K562 (cell line): Measurements from ENCODE around the gene LMAN2L. TPM values are rescaled to one million over a fixed set of nuclear protein-coding genes. Genes with fewer than 3 reads are reported as not detected.

Experiments used
- ATAC-seq: fragments of 200-7000 bp; cut with Tn5 transposase; 3 replicates; pipeline ENCODE4 v1.9.1; 2020; ENCODE audit warnings: moderate library complexity
- BruUV-seq: library from RNA; stranded (reverse); fragments of 400-500 nt; replicated peaks from 2 replicates; lab custom pipeline; 2021; lab: Mats Ljungman, UMichigan
- CTCF ChIA-PET: fragments of 300-600 bp; formaldehyde crosslinking; extraction: SDS; loops from one replicate; lab custom pipeline; 2021; ENCODE audit warnings: low intra/inter-chr PET ratio; lab: Yijun Ruan, JAX
- POLR2A ChIA-PET: fragments of 300-600, 350-650 bp; sonication (Branson Sonifier 250); formaldehyde crosslinking; extraction: SDS; loops from one replicate; lab custom pipeline; 2021; ENCODE audit warnings: antibody characterized with exemption, inconsistent platforms; lab: Yijun Ruan, JAX
- DNase-seq, 4 experiments: peaks; one replicate each; pipeline versions ENCODE4 v3.0.0 to v3.0.0-alpha.2; 2011 to 2018; ENCODE audit warnings: low spot score in 3 of 4, mixed read lengths in 3 of 4; ENCODE audit errors: extremely low read depth in 1 of 4
- FAIRE-seq: peaks from 2 replicates; lab custom pipeline; 2011; peaks lifted over from hg19 to GRCh38; lab: Jason Lieb, UNC
- H2AFZ ChIP-seq: 2 replicates; pipeline ENCODE4 v1.6.0; 2011; ENCODE audit warnings: low read depth, low read length, control low read depth, inconsistent platforms
- H3K27ac ChIP-seq: fragments of 200-600 bp; 3 replicates; pipeline ENCODE4 v1.8.0; 2011; ENCODE audit warnings: low read depth, mild to moderate bottlenecking, control low read depth, inconsistent platforms, low read length, moderate library complexity, mixed read lengths; ENCODE audit errors: extremely low read depth
- H3K27me3 ChIP-seq, 2 experiments: fragments of 300-600 bp in 1 of 2; 2 replicates in 1 of 2; 3 replicates in 1 of 2; pipeline versions ENCODE4 v1.6.0 to v1.8.0; 2011; ENCODE audit warnings: inconsistent platforms in 2 of 2, low read length in 2 of 2, mild to moderate bottlenecking in 1 of 2, mixed read lengths in 1 of 2, moderate library complexity in 1 of 2; ENCODE audit not compliant: control insufficient read depth in 2 of 2, insufficient read depth in 2 of 2
- H3K36me3 ChIP-seq: fragments of 300-600 bp; 3 replicates; pipeline ENCODE4 v1.8.0; 2011; ENCODE audit warnings: mild to moderate bottlenecking, low read length, inconsistent platforms; ENCODE audit not compliant: control insufficient read depth, insufficient read depth
- H3K4me1 ChIP-seq, 2 experiments: fragments of 200-600 bp in 1 of 2; replicated peaks in 1 of 2; 2 replicates in 1 of 2; 3 replicates in 1 of 2; pipeline versions ENCODE4 v1.5.1 to v1.8.0; 2011; ENCODE audit warnings: inconsistent platforms in 2 of 2, low read length in 2 of 2, mild to moderate bottlenecking in 1 of 2, mixed read lengths in 1 of 2, moderate library complexity in 1 of 2; ENCODE audit not compliant: control insufficient read depth in 2 of 2, insufficient read depth in 2 of 2
- H3K4me2 ChIP-seq: 2 replicates; pipeline ENCODE4 v1.6.1; 2011; ENCODE audit warnings: low read length, control low read depth, inconsistent platforms, mixed read lengths; ENCODE audit not compliant: insufficient read depth
- H3K4me3 ChIP-seq: fragments of 200-600 bp; sonication (generic), shearing (Covaris generic); 2 replicates; pipeline ENCODE4 v1.5.1; 2016; ENCODE audit warnings: control low read depth, inconsistent platforms
- H3K79me2 ChIP-seq: fragments of 200-600 bp; 3 replicates; pipeline ENCODE4 v1.8.0; 2011; ENCODE audit warnings: low read length, inconsistent platforms; ENCODE audit not compliant: control insufficient read depth, insufficient read depth
- H3K9ac ChIP-seq, 2 experiments: 2 replicates each; pipeline versions ENCODE4 v1.6.0 to v1.6.1; 2011; ENCODE audit warnings: low read depth in 2 of 2, low read length in 2 of 2, control low read depth in 1 of 2, inconsistent platforms in 1 of 2, mild to moderate bottlenecking in 1 of 2, mixed read lengths in 1 of 2; ENCODE audit not compliant: insufficient read depth in 1 of 2
- H3K9me1 ChIP-seq: one replicate; pipeline ENCODE4 v1.6.0; 2011; ENCODE audit warnings: inconsistent platforms, mild to moderate bottlenecking, low read length, moderate library complexity; ENCODE audit not compliant: control insufficient read depth, insufficient read depth
- H3K9me3 ChIP-seq: replicated peaks from 2 replicates; pipeline ENCODE4 v1.5.1; 2011; ENCODE audit warnings: low read depth, low read length, inconsistent platforms; ENCODE audit not compliant: control insufficient read depth, insufficient read depth
- H4K20me1 ChIP-seq: replicated peaks from 2 replicates; pipeline ENCODE4 v1.6.1; 2011; ENCODE audit warnings: low read length, inconsistent platforms, mixed read lengths; ENCODE audit not compliant: control insufficient read depth, insufficient read depth
- ATF1 ChIP-seq, 2 experiments: fragments of 450-650 bp in 1 of 2; IDR thresholded peaks; 2 replicates each; pipeline ENCODE4 v1.6.1; 2016; ENCODE audit warnings: missing compliant biosample characterization in 1 of 2, missing genetic modification characterization in 1 of 2
- BRF2 ChIP-seq: IDR thresholded peaks from 3 replicates; pipeline ENCODE4 v1.6.1; 2011; ENCODE audit warnings: borderline replicate concordance, mild to moderate bottlenecking; ENCODE audit not compliant: insufficient read length, insufficient read depth
- SIX5 ChIP-seq, 2 experiments: IDR thresholded peaks; 2 replicates each; pipeline ENCODE4 v1.6.1; 2011; ENCODE audit warnings: low read length in 2 of 2, borderline replicate concordance in 1 of 2, low read depth in 1 of 2, mild to moderate bottlenecking in 1 of 2, moderate library complexity in 1 of 2; ENCODE audit not compliant: insufficient read depth in 1 of 2
- TCF3 ChIP-seq: sonication (generic); formaldehyde crosslinking; IDR thresholded peaks from 2 replicates; pipeline ENCODE4 v1.4.0; 2020; ENCODE audit warnings: mild to moderate bottlenecking, missing genetic modification reagents
- ZBED1 ChIP-seq: IDR thresholded peaks from 2 replicates; pipeline ENCODE4 v1.6.1; 2014
- ZNF277 ChIP-seq: fragments of 250-450 bp; sonication (Bioruptor Pico); IDR thresholded peaks from 2 replicates; pipeline ENCODE4 v1.8.0; 2022; ENCODE audit warnings: inconsistent platforms, mild to moderate bottlenecking, moderate library complexity, borderline replicate concordance
- WGBS: fragments of 100-300 bp; shearing (Covaris generic); methylation state at CpG from one replicate; pipeline ENCODE4 v1.1.6; 2016; ENCODE audit warnings: low coverage, mixed read lengths; ENCODE audit not compliant: insufficient coverage; ENCODE audit errors: missing lambda C conversion rate; 5-methylcytosine and 5-hydroxymethylcytosine counted together
- in situ Hi-C: fragments of 300-500 bp; cut with MboI; formaldehyde crosslinking; loops from 4 replicates; pipeline ENCODE4 v1.15.0; 2018; ENCODE audit warnings: inconsistent platforms, mixed read lengths
- intact Hi-C: fragments of 100-400 bp; cut with micrococcal nuclease; formaldehyde crosslinking; loops from 2 replicates; pipeline ENCODE4 v1.14.2; 2022
- polyA plus RNA-seq, 8 experiments: library from polyadenylated mRNA; depleted of rRNA in 4 of 8; stranded (reverse) in 5 of 8; unstranded in 3 of 8; fragments of >200 nt; fragmentation: Nextera tagmentation in 2 of 8; fragmentation: Illumina TruSeq in 1 of 8; extraction: Ambion mirVana in 2 of 8; extraction: Trizol in 1 of 8; gene quantifications; 2 replicates each; pipeline versions ENCODE4 v1.2.1 to v1.2.3, GENCODE V29; 2011 to 2014; ENCODE audit warnings: inconsistent platforms in 1 of 8, missing spikeins in 1 of 8
- total RNA-seq, 7 experiments: library from RNA; depleted of rRNA in 6 of 7; stranded (reverse); fragments of >200 nt in 6 of 7; fragmentation: Illumina TruSeq in 2 of 7; extraction: Trizol in 2 of 7; gene quantifications; 2 replicates each; pipeline versions ENCODE4 v1.2.1 to v1.2.3, GENCODE V29; 2011 to 2021; ENCODE audit warnings: low replicate concordance in 1 of 7
- TF ChIP-seq, protein P1 (sequence below): fragments of 250-450 bp; sonication (Bioruptor Pico); IDR thresholded peaks from 2 replicates; pipeline ENCODE4 v1.5.0; 2020; ENCODE audit warnings: mild to moderate bottlenecking, borderline replicate concordance
- TF ChIP-seq, protein P2 (sequence below): fragments of 250-450 bp; sonication (Bioruptor Pico); IDR thresholded peaks from 2 replicates; pipeline ENCODE4 v1.5.0; 2021; ENCODE audit warnings: mild to moderate bottlenecking, moderate library complexity

The LMAN2L gene
- total and polyA plus RNA-seq, 9 of the 15 experiments (the other 6 are each of a cell fraction or from before 2014, with no cell fraction given), result 7.2 to 37.7 (median 12.5) TPM

DNA sequence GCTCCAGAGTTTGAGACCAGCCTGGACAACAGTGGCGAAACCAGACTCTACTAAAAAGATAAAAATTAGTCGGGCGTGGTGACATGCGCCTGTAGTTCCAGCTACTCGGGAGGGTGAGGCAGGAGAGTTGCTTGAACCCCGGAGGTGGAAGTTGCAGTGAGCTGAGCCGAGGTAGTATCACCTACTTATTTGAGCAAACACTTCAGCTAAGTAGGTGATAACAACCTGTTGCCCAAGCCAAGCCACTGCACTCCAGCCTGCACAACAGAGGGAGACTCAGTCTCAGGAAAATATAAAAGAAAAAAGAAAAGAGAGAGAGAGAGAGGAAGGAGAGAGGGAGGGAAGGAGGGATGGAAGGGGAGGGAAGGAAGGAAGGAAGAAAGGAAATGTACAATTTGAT, 76.0 kb downstream of the LMAN2L start:
- peaks cover 4% of the 10 kb centered on the region; the same call in 1 of the 2 replicates for H3K9me3 ChIP-seq

More for the DNA sequence above, 76.0 kb downstream of the LMAN2L start:
- Histone ChIP-seq H3K9ac (no peak overlapping the region), H2AFZ (no peak overlapping the region), H3K4me3 (no peak overlapping the region), H3K4me1 (no peaks in the 10 kb centered on the region; a peak in 1 of 5 replicates), H3K36me3 (no peaks in the 10 kb centered on the region), H3K9me1 (no peaks in the 10 kb centered on the region), H3K27ac (no peak overlapping the region), H3K4me2 (no peak overlapping the region), H3K79me2 (no peaks in the 10 kb centered on the region), H4K20me1 (no peaks in the 10 kb centered on the region), H3K27me3 (peaks cover 7 to 23% of the 10 kb centered on the region in 2 experiments)
- WGBS, result 7% methylated on average over 7 of the region's 7 CpGs
- no peak for DNase-seq
- ATAC-seq, result no peak
- ChIA-PET CTCF (no interaction called here), POLR2A (interaction anchor here (0.6 to 1.9 kb wide), 2 partner anchors 8 to 120 kb away, joined by 3 to 8 read pairs; no protein-coding TSS in a partner anchor)
- intact Hi-C loops (no loop called here), in situ Hi-C loops (no loop called here)
- FAIRE-seq, result no peak
- no peak for TF ChIP-seq TCF3
- no peak for TF ChIP-seq ZBED1
- TF ChIP-seq ZNF277 (CRISPR knock-in tag), result no peak
- TF ChIP-seq SIX5 (IDR thresholded peaks at IDR 0.05; ENCODE audit: borderline replicate concordance in 1 of 2, insufficient read depth in 1 of 2, low read depth in 1 of 2, low read length in 2 of 2), result no peak
- TF ChIP-seq ATF1 (CRISPR knock-in tag; IDR thresholded peaks at IDR 0.05), result no peak
- no peak for TF ChIP-seq ATF1 (tag; IDR thresholded peaks at IDR 0.05)
- TF ChIP-seq, protein P1, sequence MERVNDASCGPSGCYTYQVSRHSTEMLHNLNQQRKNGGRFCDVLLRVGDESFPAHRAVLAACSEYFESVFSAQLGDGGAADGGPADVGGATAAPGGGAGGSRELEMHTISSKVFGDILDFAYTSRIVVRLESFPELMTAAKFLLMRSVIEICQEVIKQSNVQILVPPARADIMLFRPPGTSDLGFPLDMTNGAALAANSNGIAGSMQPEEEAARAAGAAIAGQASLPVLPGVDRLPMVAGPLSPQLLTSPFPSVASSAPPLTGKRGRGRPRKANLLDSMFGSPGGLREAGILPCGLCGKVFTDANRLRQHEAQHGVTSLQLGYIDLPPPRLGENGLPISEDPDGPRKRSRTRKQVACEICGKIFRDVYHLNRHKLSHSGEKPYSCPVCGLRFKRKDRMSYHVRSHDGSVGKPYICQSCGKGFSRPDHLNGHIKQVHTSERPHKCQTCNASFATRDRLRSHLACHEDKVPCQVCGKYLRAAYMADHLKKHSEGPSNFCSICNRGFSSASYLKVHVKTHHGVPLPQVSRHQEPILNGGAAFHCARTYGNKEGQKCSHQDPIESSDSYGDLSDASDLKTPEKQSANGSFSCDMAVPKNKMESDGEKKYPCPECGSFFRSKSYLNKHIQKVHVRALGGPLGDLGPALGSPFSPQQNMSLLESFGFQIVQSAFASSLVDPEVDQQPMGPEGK (CRISPR knock-in tag), result no peak
- TF ChIP-seq, protein P2, sequence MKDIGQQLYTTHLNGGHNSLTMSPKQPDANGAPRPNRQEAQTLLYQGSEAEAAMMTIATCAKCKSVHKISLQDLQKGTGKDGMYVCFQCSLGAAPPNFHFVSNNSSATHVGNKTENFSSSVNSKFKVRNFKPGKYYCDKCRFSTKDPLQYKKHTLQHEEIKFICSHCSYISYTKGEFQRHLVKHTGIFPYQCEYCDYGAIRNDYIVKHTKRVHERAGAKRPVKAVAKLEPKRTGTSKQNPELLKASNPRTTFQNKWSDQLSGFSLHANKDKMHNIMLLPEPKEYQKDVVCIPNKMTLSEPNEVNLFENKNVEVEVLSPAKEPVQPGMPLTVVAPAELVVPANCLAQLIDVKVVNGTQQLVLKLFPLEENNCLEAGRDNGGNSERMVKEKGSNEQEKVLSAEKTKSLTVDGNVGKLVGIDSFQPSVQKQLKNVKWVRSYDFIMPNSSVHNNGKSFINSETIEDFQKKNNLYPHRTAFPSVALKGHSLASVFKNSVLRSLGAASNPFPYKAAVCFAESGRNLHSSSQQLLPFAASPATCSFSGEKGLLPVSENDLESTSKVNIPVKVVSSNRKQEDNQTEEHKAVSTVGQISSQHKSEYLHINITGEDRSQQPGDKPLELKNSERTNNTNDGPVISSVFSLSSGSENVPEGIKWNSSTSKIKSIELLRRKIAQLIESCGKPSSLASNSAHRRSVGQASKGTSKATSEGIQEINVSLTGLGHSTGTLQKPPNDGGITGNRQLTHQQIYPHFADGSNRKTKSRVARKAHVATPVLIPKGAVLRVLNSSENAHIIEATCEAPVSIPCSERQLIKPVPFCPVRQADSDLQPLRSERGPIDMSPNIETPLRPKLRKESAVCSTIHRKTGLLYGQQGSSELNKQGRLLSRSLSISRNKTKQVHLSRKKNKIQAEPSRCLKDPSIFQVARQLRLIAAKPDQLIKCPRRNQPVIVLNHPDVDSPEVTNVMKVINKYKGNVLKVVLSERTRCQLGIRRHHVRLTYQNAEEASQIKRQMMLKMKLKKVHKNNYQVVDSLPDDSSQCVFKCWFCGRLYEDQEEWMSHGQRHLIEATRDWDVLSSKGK (CRISPR knock-in tag), result no peak
- no peak for TF ChIP-seq BRF2
- no TSS peak for BruUV-seq
